ENCODE measurements around the gene ZWILCH. TPM values are rescaled to one million over a fixed set of nuclear protein-coding genes. Genes with fewer than 3 reads are reported as not detected.
A peak's percentile ranks its signal among the peaks of the same experiment; 100 is the strongest.

Gene ZWILCH
- total and polyA plus RNA-seq, 2 experiments from 2014 or later = 51.0 to 64.1 TPM

GRCh38 chr15:66564136-66565041 lies 59.3 kb downstream of the ZWILCH start:
- Mint-ChIP-seq H3K36me3 (ENCODE audit: low read depth) (peaks cover 5% of the 10 kb centered on the region; the same call in 1 of the 3 replicates), H3K27me3 (ENCODE audit: insufficient read depth, low read depth, poor library complexity) (peaks cover 15% of the 10 kb centered on the region), H3K4me3 (peak overlapping the region; percentile 37; the same call in 1 of the 3 replicates), H3K9me3 (no peaks in the 10 kb centered on the region), H3K27ac (peak overlapping the region; percentile 68), H3K4me1 (peaks cover 28% of the 10 kb centered on the region)
- TF ChIP-seq EZH2phosphoT487 (IDR thresholded peaks at IDR 0.05; ENCODE audit: unreplicated experiment) (no peak), CTCF (conservative IDR thresholded peaks at IDR 0.05; ENCODE audit: low read depth in 2 of 2) (peak in 1 of 2 experiments; percentile 12; a peak in 1 of 4 replicates)
- DNase-seq (ENCODE audit: low spot score) = peak; percentile 61
- ATAC-seq = peak; percentile 20
- Histone ChIP-seq H3K4me1 (ENCODE audit: insufficient read depth) (peaks cover 26% of the 10 kb centered on the region), H3F3A (replicated peaks; ENCODE audit: low read depth) (0 out of 2 replicates have a peak, but pooled peaks cover 6% of the 10 kb centered on the region), H3K4me3 (peak overlapping the region; percentile 46; the same call in 1 of the 2 replicates), H4K20me1 (replicated peaks; ENCODE audit: insufficient read depth) (no peaks in the 10 kb centered on the region), H3K4me2 (peak overlapping the region; percentile 66), H3K79me2 (replicated peaks; ENCODE audit: insufficient read depth) (no peaks in the 10 kb centered on the region), H3K36me3 (ENCODE audit: insufficient read depth) (no peaks in the 10 kb centered on the region), H2AFZ (peak overlapping the region; percentile 97; the same call in 1 of the 2 replicates), H3K27me3 (ENCODE audit: insufficient read depth) (no peaks in the 10 kb centered on the region), H3K27ac (ENCODE audit: low read depth) (0 out of 2 replicates have a peak overlapping the region, but pooled peaks have one; percentile 50), H3K9me2 (ENCODE audit: insufficient read depth) (no peaks in the 10 kb centered on the region)

- Histone ChIP-seq H2AFZ (peak overlapping the region; percentile 97), H3K27ac (ENCODE audit: low read depth) (peak overlapping the region; percentile 50; the same call in 1 of the 2 replicates), H3K27me3 (ENCODE audit: insufficient read depth) (no peaks in the 10 kb centered on the region), H3K79me2 (replicated peaks; ENCODE audit: insufficient read depth) (no peaks in the 10 kb centered on the region), H3K4me3 (peak overlapping the region; percentile 46), H3K9me2 (ENCODE audit: insufficient read depth) (no peaks in the 10 kb centered on the region), H3K36me3 (ENCODE audit: insufficient read depth) (no peaks in the 10 kb centered on the region), H4K20me1 (replicated peaks; ENCODE audit: insufficient read depth) (no peaks in the 10 kb centered on the region), H3F3A (replicated peaks; ENCODE audit: low read depth) (0 out of 2 replicates have a peak, but pooled peaks cover 6% of the 10 kb centered on the region), H3K4me1 (ENCODE audit: insufficient read depth) (peaks cover 26% of the 10 kb centered on the region), H3K4me2 (peak overlapping the region; percentile 66)
- Mint-ChIP-seq H3K4me3 (peak overlapping the region; percentile 60), H3K4me1 (peaks cover 28% of the 10 kb centered on the region), H3K9me3 (no peaks in the 10 kb centered on the region), H3K36me3 (ENCODE audit: low read depth) (peaks cover 5% of the 10 kb centered on the region; the same call in 1 of the 3 replicates), H3K27ac (no peak overlapping the region; the same call in 1 of the 2 replicates), H3K27me3 (ENCODE audit: insufficient read depth, low read depth, poor library complexity) (peaks cover 15% of the 10 kb centered on the region)
- DNase-seq (ENCODE audit: low spot score) (peak; percentile 32), ATAC-seq (peak; percentile 15)
- TF ChIP-seq, protein P1, sequence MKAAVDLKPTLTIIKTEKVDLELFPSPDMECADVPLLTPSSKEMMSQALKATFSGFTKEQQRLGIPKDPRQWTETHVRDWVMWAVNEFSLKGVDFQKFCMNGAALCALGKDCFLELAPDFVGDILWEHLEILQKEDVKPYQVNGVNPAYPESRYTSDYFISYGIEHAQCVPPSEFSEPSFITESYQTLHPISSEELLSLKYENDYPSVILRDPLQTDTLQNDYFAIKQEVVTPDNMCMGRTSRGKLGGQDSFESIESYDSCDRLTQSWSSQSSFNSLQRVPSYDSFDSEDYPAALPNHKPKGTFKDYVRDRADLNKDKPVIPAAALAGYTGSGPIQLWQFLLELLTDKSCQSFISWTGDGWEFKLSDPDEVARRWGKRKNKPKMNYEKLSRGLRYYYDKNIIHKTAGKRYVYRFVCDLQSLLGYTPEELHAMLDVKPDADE (IDR thresholded peaks at IDR 0.05) = no peak
- TF ChIP-seq CREB1 (CRISPR knock-in tag; IDR thresholded peaks at IDR 0.05; ENCODE audit: low read depth) = no peak
- no peak for TF ChIP-seq ZNF331 (CRISPR knock-in tag; IDR thresholded peaks at IDR 0.05; ENCODE audit: low read depth)
- TF ChIP-seq NANOG (IDR thresholded peaks at IDR 0.05; ENCODE audit: borderline replicate concordance) = no peak
- TF ChIP-seq, protein P2, sequence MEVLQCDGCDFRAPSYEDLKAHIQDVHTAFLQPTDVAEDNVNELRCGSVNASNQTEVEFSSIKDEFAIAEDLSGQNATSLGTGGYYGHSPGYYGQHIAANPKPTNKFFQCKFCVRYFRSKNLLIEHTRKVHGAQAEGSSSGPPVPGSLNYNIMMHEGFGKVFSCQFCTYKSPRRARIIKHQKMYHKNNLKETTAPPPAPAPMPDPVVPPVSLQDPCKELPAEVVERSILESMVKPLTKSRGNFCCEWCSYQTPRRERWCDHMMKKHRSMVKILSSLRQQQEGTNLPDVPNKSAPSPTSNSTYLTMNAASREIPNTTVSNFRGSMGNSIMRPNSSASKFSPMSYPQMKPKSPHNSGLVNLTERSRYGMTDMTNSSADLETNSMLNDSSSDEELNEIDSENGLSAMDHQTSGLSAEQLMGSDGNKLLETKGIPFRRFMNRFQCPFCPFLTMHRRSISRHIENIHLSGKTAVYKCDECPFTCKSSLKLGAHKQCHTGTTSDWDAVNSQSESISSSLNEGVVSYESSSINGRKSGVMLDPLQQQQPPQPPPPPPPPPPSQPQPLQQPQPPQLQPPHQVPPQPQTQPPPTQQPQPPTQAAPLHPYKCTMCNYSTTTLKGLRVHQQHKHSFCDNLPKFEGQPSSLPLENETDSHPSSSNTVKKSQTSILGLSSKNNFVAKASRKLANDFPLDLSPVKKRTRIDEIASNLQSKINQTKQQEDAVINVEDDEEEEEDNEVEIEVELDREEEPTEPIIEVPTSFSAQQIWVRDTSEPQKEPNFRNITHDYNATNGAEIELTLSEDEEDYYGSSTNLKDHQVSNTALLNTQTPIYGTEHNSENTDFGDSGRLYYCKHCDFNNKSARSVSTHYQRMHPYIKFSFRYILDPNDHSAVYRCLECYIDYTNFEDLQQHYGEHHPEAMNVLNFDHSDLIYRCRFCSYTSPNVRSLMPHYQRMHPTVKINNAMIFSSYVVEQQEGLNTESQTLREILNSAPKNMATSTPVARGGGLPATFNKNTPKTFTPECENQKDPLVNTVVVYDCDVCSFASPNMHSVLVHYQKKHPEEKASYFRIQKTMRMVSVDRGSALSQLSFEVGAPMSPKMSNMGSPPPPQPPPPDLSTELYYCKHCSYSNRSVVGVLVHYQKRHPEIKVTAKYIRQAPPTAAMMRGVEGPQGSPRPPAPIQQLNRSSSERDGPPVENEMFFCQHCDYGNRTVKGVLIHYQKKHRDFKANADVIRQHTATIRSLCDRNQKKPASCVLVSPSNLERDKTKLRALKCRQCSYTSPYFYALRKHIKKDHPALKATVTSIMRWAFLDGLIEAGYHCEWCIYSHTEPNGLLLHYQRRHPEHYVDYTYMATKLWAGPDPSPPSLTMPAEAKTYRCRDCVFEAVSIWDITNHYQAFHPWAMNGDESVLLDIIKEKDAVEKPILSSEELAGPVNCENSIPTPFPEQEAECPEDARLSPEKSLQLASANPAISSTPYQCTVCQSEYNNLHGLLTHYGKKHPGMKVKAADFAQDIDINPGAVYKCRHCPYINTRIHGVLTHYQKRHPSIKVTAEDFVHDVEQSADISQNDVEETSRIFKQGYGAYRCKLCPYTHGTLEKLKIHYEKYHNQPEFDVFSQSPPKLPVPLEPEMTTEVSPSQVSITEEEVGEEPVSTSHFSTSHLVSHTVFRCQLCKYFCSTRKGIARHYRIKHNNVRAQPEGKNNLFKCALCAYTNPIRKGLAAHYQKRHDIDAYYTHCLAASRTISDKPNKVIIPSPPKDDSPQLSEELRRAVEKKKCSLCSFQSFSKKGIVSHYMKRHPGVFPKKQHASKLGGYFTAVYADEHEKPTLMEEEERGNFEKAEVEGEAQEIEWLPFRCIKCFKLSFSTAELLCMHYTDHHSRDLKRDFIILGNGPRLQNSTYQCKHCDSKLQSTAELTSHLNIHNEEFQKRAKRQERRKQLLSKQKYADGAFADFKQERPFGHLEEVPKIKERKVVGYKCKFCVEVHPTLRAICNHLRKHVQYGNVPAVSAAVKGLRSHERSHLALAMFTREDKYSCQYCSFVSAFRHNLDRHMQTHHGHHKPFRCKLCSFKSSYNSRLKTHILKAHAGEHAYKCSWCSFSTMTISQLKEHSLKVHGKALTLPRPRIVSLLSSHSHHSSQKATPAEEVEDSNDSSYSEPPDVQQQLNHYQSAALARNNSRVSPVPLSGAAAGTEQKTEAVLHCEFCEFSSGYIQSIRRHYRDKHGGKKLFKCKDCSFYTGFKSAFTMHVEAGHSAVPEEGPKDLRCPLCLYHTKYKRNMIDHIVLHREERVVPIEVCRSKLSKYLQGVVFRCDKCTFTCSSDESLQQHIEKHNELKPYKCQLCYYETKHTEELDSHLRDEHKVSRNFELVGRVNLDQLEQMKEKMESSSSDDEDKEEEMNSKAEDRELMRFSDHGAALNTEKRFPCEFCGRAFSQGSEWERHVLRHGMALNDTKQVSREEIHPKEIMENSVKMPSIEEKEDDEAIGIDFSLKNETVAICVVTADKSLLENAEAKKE (CRISPR knock-in tag; IDR thresholded peaks at IDR 0.05) = no peak
Measured at GRCh38 chr15:66565141-66565641, 60.1 kb downstream of the ZWILCH start.

All from GM23338 (cell line).